GM21423 (cell line): ENCODE data around the gene SEC23IP.
"Not testable (repeated sequence)": the region's sequence is repeated elsewhere in the genome, so short reads cannot be mapped to it uniquely, and the experiment has no call there.

ENCODE experiments used
- ATAC-seq: cut with Tn5 transposase; IDR thresholded peaks from one replicate; pipeline ENCODE4 v1.9.1; 2021; ENCODE audit warnings: mild to moderate bottlenecking, moderate library complexity; ENCODE audit not compliant: unreplicated experiment

The SEC23IP gene

GRCh38 chr10:119878524-119878923 is 14.0 kb upstream of the SEC23IP start:
- ATAC-seq, result no peak

- not testable (repeated sequence) for ATAC-seq
Observed at GRCh38 chr10:119883901-119884611, 8.5 kb upstream of the SEC23IP start.

- ATAC-seq, result not testable (repeated sequence)
Observed at GRCh38 chr10:119886070-119886469, 6.5 kb upstream of the SEC23IP start.

- ATAC-seq, result not testable (repeated sequence)
Observed at GRCh38 chr10:119888715-119889114, 3.8 kb upstream of the SEC23IP start.

GRCh38 chr10:119889201-119889600 is 3.3 kb upstream of the SEC23IP start:
- ATAC-seq, result not testable (repeated sequence)

- ATAC-seq, result not testable (repeated sequence)
Observed at GRCh38 chr10:119890307-119890706, 2.2 kb upstream of the SEC23IP start.

- ATAC-seq, result not testable (repeated sequence)
Observed at GRCh38 chr10:119891849-119892187, 712 bp upstream of the SEC23IP start.

GRCh38 chr10:119893074-119893473 is 544 bp downstream of the SEC23IP start:
- no peak for ATAC-seq

- no peak for ATAC-seq
Observed at GRCh38 chr10:119893845-119894427, 1.4 kb downstream of the SEC23IP start.

GRCh38 chr10:119896061-119896655 is 3.6 kb downstream of the SEC23IP start:
- ATAC-seq, result no peak

GRCh38 chr10:119896937-119897770 is 4.6 kb downstream of the SEC23IP start:
- no peak for ATAC-seq

GRCh38 chr10:119898577-119898976 is 6.0 kb downstream of the SEC23IP start:
- no peak for ATAC-seq

GRCh38 chr10:119903946-119904666 is 11.6 kb downstream of the SEC23IP start:
- ATAC-seq, result no peak

- ATAC-seq, result not testable (repeated sequence)
Observed at GRCh38 chr10:119907695-119908094, 15.2 kb downstream of the SEC23IP start.

- no peak for ATAC-seq
Observed at GRCh38 chr10:119908166-119908565, 15.6 kb downstream of the SEC23IP start.

- ATAC-seq, result no peak
Observed at GRCh38 chr10:119910689-119911088, 18.2 kb downstream of the SEC23IP start.

- ATAC-seq, result no peak
Observed at GRCh38 chr10:119917777-119918176, 25.2 kb downstream of the SEC23IP start.

GRCh38 chr10:119919271-119919670 is 26.7 kb downstream of the SEC23IP start:
- no peak for ATAC-seq

- peak; percentile 70 for ATAC-seq
Observed at GRCh38 chr10:119919826-119920225, 27.3 kb downstream of the SEC23IP start.

GRCh38 chr10:119928411-119928810 is 35.9 kb downstream of the SEC23IP start:
- no peak for ATAC-seq

GRCh38 chr10:119931871-119932270 is 39.3 kb downstream of the SEC23IP start:
- ATAC-seq, result no peak
